H1 (cell line): Measurements from ENCODE around the gene SLC37A1. TPM values are rescaled to one million over a fixed set of nuclear protein-coding genes. Genes with fewer than 3 reads are reported as not detected.

Experiments used
- CTCF ChIA-PET: fragments of 300-600 bp; sonication (Branson Sonifier 250); formaldehyde crosslinking; loops from one replicate; lab custom pipeline; 2021; ENCODE audit not compliant: partially characterized antibody; lab: Charles Lee
- POLR2A ChIA-PET: fragments of 300-600 bp; sonication (Branson Sonifier 250); formaldehyde crosslinking; loops from one replicate; lab custom pipeline; 2021; ENCODE audit warnings: inconsistent platforms; ENCODE audit not compliant: partially characterized antibody; lab: Charles Lee
- DNase-seq, 2 experiments: peaks; one replicate each; pipeline versions ENCODE4 v3.0.0 to v3.0.0-alpha.2; 2010 to 2022; ENCODE audit warnings: low spot score in 2 of 2, low read depth in 1 of 2, mixed read lengths in 1 of 2
- FAIRE-seq: peaks from 2 replicates; lab custom pipeline; 2011; peaks lifted over from hg19 to GRCh38; lab: Jason Lieb, UNC
- H2AFZ ChIP-seq: 2 replicates; pipeline ENCODE4 v1.8.1; 2012; ENCODE audit warnings: low read length, inconsistent platforms
- H2AK5ac ChIP-seq: 2 replicates; pipeline ENCODE4 v1.6.1; 2013; ENCODE audit warnings: low read depth, low read length
- H2BK120ac ChIP-seq: replicated peaks from 2 replicates; pipeline ENCODE3; 2013; ENCODE audit warnings: low read depth, low read length, inconsistent platforms
- H2BK12ac ChIP-seq: 2 replicates; pipeline ENCODE4 v1.6.1; 2013; ENCODE audit warnings: low read depth, low read length
- H2BK15ac ChIP-seq: 2 replicates; pipeline ENCODE4 v1.6.1; 2013; ENCODE audit warnings: low read length
- H2BK20ac ChIP-seq: 2 replicates; pipeline ENCODE4 v1.6.1; 2013; ENCODE audit warnings: low read length
- H2BK5ac ChIP-seq: 2 replicates; pipeline ENCODE4 v1.6.1; 2013; ENCODE audit warnings: low read depth, low read length
- H3K14ac ChIP-seq: 2 replicates; pipeline ENCODE4 v1.6.1; 2013; ENCODE audit warnings: inconsistent platforms; ENCODE audit not compliant: insufficient read length
- H3K18ac ChIP-seq: 2 replicates; pipeline ENCODE4 v1.6.1; 2013; ENCODE audit warnings: low read length; ENCODE audit errors: extremely low read depth
- H3K23ac ChIP-seq: 2 replicates; pipeline ENCODE4 v1.6.1; 2013; ENCODE audit warnings: inconsistent platforms; ENCODE audit not compliant: insufficient read length
- H3K23me2 ChIP-seq: 2 replicates; pipeline ENCODE4 v1.6.1; 2013; ENCODE audit warnings: low read depth, low read length
- H3K27ac ChIP-seq: 2 replicates; pipeline ENCODE4 v1.6.1; 2011; ENCODE audit warnings: low read depth, low read length, inconsistent platforms
- H3K27me3 ChIP-seq, 4 experiments: replicated peaks in 1 of 4; 1 replicate in 1 of 4; 2 replicates in 3 of 4; pipeline versions ENCODE4 v1.6.1 to v1.8.1; 2011 to 2013; ENCODE audit warnings: low read length in 3 of 4, mild to moderate bottlenecking in 3 of 4, inconsistent platforms in 2 of 4, mixed read lengths in 2 of 4, moderate library complexity in 1 of 4; ENCODE audit not compliant: control insufficient read depth in 3 of 4, insufficient read depth in 3 of 4; ENCODE audit errors: extremely low read depth in 1 of 4
- H3K36me3 ChIP-seq, 4 experiments: 2 replicates each; pipeline versions ENCODE4 v1.6.1 to v1.8.1; 2011 to 2013; ENCODE audit warnings: mild to moderate bottlenecking in 4 of 4, low read length in 3 of 4, moderate library complexity in 2 of 4, control low read depth in 1 of 4, inconsistent platforms in 1 of 4; ENCODE audit not compliant: insufficient read depth in 4 of 4, control insufficient read depth in 2 of 4
- H3K4ac ChIP-seq: replicated peaks from 2 replicates; pipeline ENCODE3; 2013; ENCODE audit warnings: low read length, low read depth, mixed read lengths, inconsistent platforms; ENCODE audit not compliant: insufficient read length
- H3K4me1 ChIP-seq, 4 experiments: replicated peaks in 1 of 4; 1 replicate in 1 of 4; 2 replicates in 3 of 4; pipeline versions ENCODE4 v1.6.1 to v1.8.1; 2011 to 2013; ENCODE audit warnings: low read length in 3 of 4, inconsistent platforms in 2 of 4, mixed read lengths in 1 of 4; ENCODE audit not compliant: insufficient read depth in 4 of 4, control insufficient read depth in 3 of 4
- H3K4me2 ChIP-seq, 2 experiments: 2 replicates each; pipeline versions ENCODE4 v1.6.1 to v1.8.1; 2011 to 2013; ENCODE audit warnings: low read depth in 2 of 2, low read length in 2 of 2, control low read depth in 1 of 2, inconsistent platforms in 1 of 2, mild to moderate bottlenecking in 1 of 2; ENCODE audit not compliant: insufficient read depth in 1 of 2
- H3K4me3 ChIP-seq, 4 experiments: fragments of 200-600, 300-600 bp in 1 of 4; sonication (generic), shearing (Covaris generic), sonication (Bioruptor Twin) in 1 of 4; 2 replicates each; pipeline versions ENCODE4 v1.5.1 to v1.8.1; 2011 to 2016; ENCODE audit warnings: low read length in 4 of 4, low read depth in 3 of 4, control low read depth in 2 of 4, inconsistent platforms in 2 of 4, mild to moderate bottlenecking in 2 of 4, mixed read lengths in 1 of 4, moderate library complexity in 1 of 4; ENCODE audit not compliant: insufficient read depth in 2 of 4; ENCODE audit errors: extremely low read depth in 1 of 4
- H3K56ac ChIP-seq: replicated peaks from 2 replicates; pipeline ENCODE3; 2013; ENCODE audit warnings: low read depth, mild to moderate bottlenecking, mixed read lengths, low read length, inconsistent platforms; ENCODE audit not compliant: insufficient read length
- H3K79me1 ChIP-seq: 2 replicates; pipeline ENCODE4 v1.6.1; 2013; ENCODE audit warnings: low read depth, low read length, control low read depth
- H3K79me2 ChIP-seq, 2 experiments: 2 replicates each; pipeline versions ENCODE4 v1.6.1 to v1.8.1; 2012 to 2013; ENCODE audit warnings: low read length in 2 of 2, mild to moderate bottlenecking in 2 of 2, inconsistent platforms in 1 of 2; ENCODE audit not compliant: insufficient read depth in 2 of 2, control insufficient read depth in 1 of 2
- H3K9ac ChIP-seq, 4 experiments: replicated peaks in 1 of 4; 1 replicate in 1 of 4; 2 replicates in 3 of 4; pipeline versions ENCODE4 v1.6.1 to v1.8.1; 2011 to 2013; ENCODE audit warnings: low read depth in 3 of 4, low read length in 3 of 4, control low read depth in 2 of 4, mild to moderate bottlenecking in 2 of 4, moderate library complexity in 2 of 4, inconsistent platforms in 1 of 4; ENCODE audit errors: extremely low read depth in 1 of 4
- H3K9me3 ChIP-seq, 2 experiments: 2 replicates each; pipeline versions ENCODE4 v1.6.1 to v1.8.1; 2012 to 2013; ENCODE audit warnings: mild to moderate bottlenecking in 2 of 2, moderate library complexity in 2 of 2, control low read depth in 1 of 2, inconsistent platforms in 1 of 2, low read depth in 1 of 2, low read length in 1 of 2, mixed read lengths in 1 of 2; ENCODE audit not compliant: insufficient read depth in 2 of 2
- H4K20me1 ChIP-seq, 2 experiments: replicated peaks in 1 of 2; 2 replicates each; pipeline versions ENCODE3 to v1.8.1; 2011 to 2013; ENCODE audit warnings: inconsistent platforms in 2 of 2, low read length in 2 of 2, mild to moderate bottlenecking in 1 of 2; ENCODE audit not compliant: insufficient read depth in 2 of 2, control insufficient read depth in 1 of 2
- H4K5ac ChIP-seq: 2 replicates; pipeline ENCODE4 v1.6.1; 2013; ENCODE audit warnings: low read length, low read depth, mixed read lengths, inconsistent platforms; ENCODE audit not compliant: insufficient read length
- H4K8ac ChIP-seq: 2 replicates; pipeline ENCODE4 v1.8.0; 2013; ENCODE audit warnings: mild to moderate bottlenecking, moderate library complexity, low read length, inconsistent platforms; ENCODE audit not compliant: insufficient read depth; ENCODE audit errors: extremely low read depth
- H4K91ac ChIP-seq: replicated peaks from 2 replicates; pipeline ENCODE3; 2013; ENCODE audit warnings: low read length, mixed read lengths, inconsistent platforms; ENCODE audit not compliant: insufficient read length
- BRCA1 ChIP-seq: IDR thresholded peaks from 2 replicates; pipeline ENCODE4 v1.6.1; 2012; ENCODE audit warnings: low read depth, low read length, improper control_type of control experiment
- EP300 ChIP-seq, 2 experiments: IDR thresholded peaks; 1 replicate in 1 of 2; 2 replicates in 1 of 2; pipeline ENCODE4 v1.6.1; 2011 to 2012; ENCODE audit warnings: low read depth in 2 of 2, low read length in 2 of 2, mild to moderate bottlenecking in 2 of 2, borderline replicate concordance in 1 of 2, inconsistent platforms in 1 of 2, moderate library complexity in 1 of 2
- KDM4A ChIP-seq: IDR thresholded peaks from one replicate; pipeline ENCODE4 v1.7.1; 2012; ENCODE audit warnings: low read depth, mild to moderate bottlenecking, moderate library complexity, low read length, inconsistent platforms; ENCODE audit not compliant: severe bottlenecking
- POLR2AphosphoS5 ChIP-seq: IDR thresholded peaks from 2 replicates; pipeline ENCODE4 v1.6.1; 2011; ENCODE audit warnings: low read depth, low read length
- SP2 ChIP-seq: IDR thresholded peaks from 2 replicates; pipeline ENCODE4 v1.6.1; 2012; ENCODE audit warnings: mild to moderate bottlenecking, low read length, inconsistent platforms
- TBP ChIP-seq: IDR thresholded peaks from 2 replicates; pipeline ENCODE4 v1.6.1; 2011; ENCODE audit warnings: low read depth, low read length, improper control_type of control experiment
- WGBS, 2 experiments: shearing (Covaris generic) in 1 of 2; methylation state at CpG; one replicate each; pipeline versions ENCODE4 v1.1.6 to v1.1.7; 2013 to 2015; ENCODE audit warnings: low lambda C conversion rate in 2 of 2, mixed read lengths in 2 of 2, inconsistent platforms in 1 of 2, low coverage in 1 of 2, missing lambda C conversion rate in 1 of 2; ENCODE audit not compliant: insufficient replicate concordance in 2 of 2, insufficient coverage in 1 of 2, insufficient read length in 1 of 2; ENCODE audit errors: extremely low coverage in 1 of 2, missing lambda C conversion rate in 1 of 2; 5-methylcytosine and 5-hydroxymethylcytosine counted together
- polyA plus RNA-seq, 7 experiments: library from polyadenylated mRNA; depleted of rRNA in 3 of 7; stranded (reverse) in 5 of 7; unstranded in 2 of 7; fragments of >200 nt in 5 of 7; fragments of 200-250 nt in 2 of 7; gene quantifications; 1 replicate in 5 of 7; 2 replicates in 1 of 7; 4 replicates in 1 of 7; pipeline versions ENCODE4 v1.2.1 to v1.2.3, GENCODE V29; 2011 to 2013; ENCODE audit warnings: missing spikeins in 2 of 7, mixed read lengths in 2 of 7
- total RNA-seq: library from RNA; stranded (reverse); fragmentation: NEBNext Ultra II Directional; extraction: Animal tissue kit (Norgen Biotek cat#: 25700); gene quantifications from 2 replicates; pipeline ENCODE4 v1.2.1, GENCODE V29; 2021

Gene SLC37A1
- total and polyA plus RNA-seq, 2 of the 8 experiments (the other 6 are each of a cell fraction or from before 2014, with no cell fraction given), result 15.6 to 30.9 TPM

GRCh38 chr21:42512346-42513034 is 1.2 kb upstream of the SLC37A1 start:
- H3K4ac ChIP-seq, result no peak overlapping the region
- H2BK12ac ChIP-seq, result no peak overlapping the region; the same call in 1 of the 2 replicates
- TF ChIP-seq KDM4A, result no peak
- no peak for TF ChIP-seq BRCA1
- TF ChIP-seq SP2, result no peak
- TF ChIP-seq EP300 (IDR thresholded peaks at IDR 0.05; ENCODE audit: borderline replicate concordance in 1 of 2, low read depth in 2 of 2, low read length in 2 of 2), result no peak
- TF ChIP-seq POLR2AphosphoS5, result no peak
- no peak for TF ChIP-seq TBP
- no peaks in the 10 kb centered on the region for H3K79me1 ChIP-seq
- no peak overlapping the region for H2BK120ac ChIP-seq
- H3K79me2 ChIP-seq, result peaks cover 0 to 13% of the 10 kb centered on the region in 2 experiments; a peak in 2 of 4 replicates
- no peak overlapping the region for H2BK20ac ChIP-seq
- H3K36me3 ChIP-seq, result no peaks in the 10 kb centered on the region
- no peak overlapping the region for H3K56ac ChIP-seq
- 75% methylated on average over 15 of the region's 16 CpGs; no CpG with 5 or more reads in 1 of the 2 experiments for WGBS, 2 experiments
- peaks cover 0 to 10% (median 6%) of the 10 kb centered on the region in 4 experiments; a peak in 3 of 7 replicates for H3K27me3 ChIP-seq
- H3K18ac ChIP-seq, result no peak overlapping the region; the same call in 1 of the 2 replicates
- DNase-seq (no peak), FAIRE-seq (no peak)
- no peak overlapping the region for H3K14ac ChIP-seq
- no peaks in the 10 kb centered on the region for H4K20me1 ChIP-seq
- H4K91ac ChIP-seq, result peak overlapping the region; percentile 20
- 0 out of 4 replicates have a peak overlapping the region, but pooled peaks of 1 of the 2 experiments have one; percentile 76 for H3K4me2 ChIP-seq
- H2AFZ ChIP-seq, result no peak overlapping the region
- H3K23ac ChIP-seq, result no peak overlapping the region
- H3K4me1 ChIP-seq, result peaks cover 11 to 20% (median 13%) of the 10 kb centered on the region in 4 experiments
- no peaks in the 10 kb centered on the region for H3K9me3 ChIP-seq
- ChIA-PET POLR2A (interaction anchor here (0.8 to 2.5 kb wide), 6 partner anchors 12 to 278 kb away, joined by 3 to 19 read pairs (median 4); partner anchors contain the start of gene RSPH1), CTCF (interaction anchor here (0.8 to 2.2 kb wide), 8 partner anchors 12 to 378 kb away, joined by 3 to 7 read pairs (median 4); no protein-coding TSS in a partner anchor)
- no peak overlapping the region for H3K27ac ChIP-seq
- H3K23me2 ChIP-seq, result no peaks in the 10 kb centered on the region; the same call in 1 of the 2 replicates
- H2AK5ac ChIP-seq, result no peak overlapping the region
- no peak overlapping the region for H4K8ac ChIP-seq
- no peak overlapping the region for H2BK15ac ChIP-seq
- H3K9ac ChIP-seq, result no peak overlapping the region
- H2BK5ac ChIP-seq, result no peak overlapping the region
- H3K4me3 ChIP-seq, result peak overlapping the region in 1 of 4 experiments; percentile 51; a peak in 1 of 8 replicates
- H4K5ac ChIP-seq, result no peak overlapping the region
